D721Med (cell line): ENCODE measurements around the gene TRAT1.

Source experiments
- DNase-seq: peaks from one replicate; pipeline ENCODE4 v3.0.0; 2011; ENCODE audit warnings: low spot score; ENCODE audit not compliant: insufficient read length
- FAIRE-seq: peaks from 2 replicates; lab custom pipeline; 2011; peaks lifted over from hg19 to GRCh38; lab: Jason Lieb, UNC
- TF ChIP-seq, protein P1 (sequence below): IDR thresholded peaks from 2 replicates; pipeline ENCODE4 v1.5.1; 2012; ENCODE audit warnings: mild to moderate bottlenecking, control low read depth; ENCODE audit not compliant: insufficient read depth; ENCODE audit errors: missing control alignments

TRAT1 gene

DNA sequence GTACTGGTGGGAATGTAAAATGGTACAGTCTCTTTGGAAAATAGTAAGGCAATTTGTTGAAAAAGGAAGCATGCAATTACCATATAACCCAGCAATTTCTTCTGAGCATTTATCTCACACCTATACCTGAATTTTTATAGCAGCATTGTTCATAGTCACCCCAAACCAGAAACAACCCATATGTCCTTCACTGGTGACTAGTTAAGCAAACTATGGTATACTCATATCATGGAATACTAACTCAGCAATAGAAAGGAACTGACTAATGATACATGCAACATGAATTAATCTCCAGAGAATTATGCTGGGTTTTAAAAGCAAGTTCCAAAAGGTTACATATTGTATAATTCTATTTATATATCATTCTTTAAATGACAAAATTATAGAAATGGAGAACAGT, 60.2 kb downstream of the TRAT1 start:
- FAIRE-seq (no peak), DNase-seq (no peak)

DNA sequence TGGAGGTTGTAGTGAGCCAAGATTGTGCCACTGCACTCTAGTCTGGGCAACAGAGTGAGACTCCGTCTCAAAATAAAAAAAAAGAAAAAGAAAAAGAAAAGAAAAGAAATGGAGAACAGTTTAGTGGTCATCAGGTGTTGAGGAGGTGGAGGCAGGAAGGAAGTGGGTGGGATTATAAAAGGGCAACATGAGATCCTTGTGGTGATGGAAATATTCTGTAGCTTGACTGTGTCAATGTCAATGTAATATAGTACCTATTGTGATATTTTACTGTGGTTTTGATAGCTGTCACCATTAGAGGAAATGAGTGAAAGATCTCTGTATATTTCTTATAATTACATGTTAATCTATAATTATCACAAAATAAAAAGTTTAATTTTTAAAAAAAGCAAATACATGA, 60.8 kb downstream of the TRAT1 start:
- TF ChIP-seq, protein P1, sequence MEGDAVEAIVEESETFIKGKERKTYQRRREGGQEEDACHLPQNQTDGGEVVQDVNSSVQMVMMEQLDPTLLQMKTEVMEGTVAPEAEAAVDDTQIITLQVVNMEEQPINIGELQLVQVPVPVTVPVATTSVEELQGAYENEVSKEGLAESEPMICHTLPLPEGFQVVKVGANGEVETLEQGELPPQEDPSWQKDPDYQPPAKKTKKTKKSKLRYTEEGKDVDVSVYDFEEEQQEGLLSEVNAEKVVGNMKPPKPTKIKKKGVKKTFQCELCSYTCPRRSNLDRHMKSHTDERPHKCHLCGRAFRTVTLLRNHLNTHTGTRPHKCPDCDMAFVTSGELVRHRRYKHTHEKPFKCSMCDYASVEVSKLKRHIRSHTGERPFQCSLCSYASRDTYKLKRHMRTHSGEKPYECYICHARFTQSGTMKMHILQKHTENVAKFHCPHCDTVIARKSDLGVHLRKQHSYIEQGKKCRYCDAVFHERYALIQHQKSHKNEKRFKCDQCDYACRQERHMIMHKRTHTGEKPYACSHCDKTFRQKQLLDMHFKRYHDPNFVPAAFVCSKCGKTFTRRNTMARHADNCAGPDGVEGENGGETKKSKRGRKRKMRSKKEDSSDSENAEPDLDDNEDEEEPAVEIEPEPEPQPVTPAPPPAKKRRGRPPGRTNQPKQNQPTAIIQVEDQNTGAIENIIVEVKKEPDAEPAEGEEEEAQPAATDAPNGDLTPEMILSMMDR = no peak
- no peak for DNase-seq
- no peak for FAIRE-seq

More for the DNA sequence above, 60.2 kb downstream of the TRAT1 start:
- TF ChIP-seq, protein P1 = no peak

DNA sequence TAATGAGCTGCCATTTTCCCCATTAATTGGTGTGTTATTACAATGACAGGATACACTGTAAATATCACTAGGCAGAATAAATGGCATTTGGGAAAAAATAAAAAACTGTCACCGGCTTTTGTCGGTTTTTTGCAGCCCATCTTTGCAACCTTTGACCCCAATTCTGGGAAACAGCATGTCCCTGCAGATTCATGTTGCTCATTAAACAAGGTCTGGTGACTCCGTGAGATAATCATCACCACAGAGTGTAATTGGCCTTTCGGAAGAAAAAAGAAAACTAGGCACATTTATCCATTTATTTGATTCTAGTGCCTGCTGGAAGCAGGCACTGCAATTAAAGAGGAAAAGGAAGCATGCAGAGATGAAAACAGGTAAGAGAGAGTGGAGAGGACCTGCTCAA, 64.5 kb downstream of the TRAT1 start:
- FAIRE-seq (no peak), DNase-seq (no peak)
- TF ChIP-seq, protein P1 = no peak

DNA sequence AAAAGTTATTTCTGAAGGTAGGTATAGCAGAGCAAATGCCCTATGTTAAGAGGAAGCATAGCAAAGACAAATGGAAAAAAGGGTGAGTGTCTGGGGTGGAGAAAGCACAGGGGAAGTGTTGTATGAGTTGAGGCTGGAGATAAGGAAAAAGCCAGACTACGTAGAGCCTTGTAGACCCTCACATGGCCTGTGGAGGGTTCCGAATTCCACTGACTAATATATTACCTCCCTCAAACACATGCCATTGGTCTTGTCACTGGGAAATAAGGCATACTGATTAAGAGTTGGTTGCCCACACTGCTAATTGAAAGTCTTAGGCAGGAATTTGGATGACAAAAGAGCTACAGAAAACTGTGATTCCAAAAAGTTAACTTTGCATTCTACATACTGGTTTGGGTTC, 65.2 kb downstream of the TRAT1 start:
- TF ChIP-seq, protein P1 = no peak
- no peak for DNase-seq
- no peak for FAIRE-seq

DNA sequence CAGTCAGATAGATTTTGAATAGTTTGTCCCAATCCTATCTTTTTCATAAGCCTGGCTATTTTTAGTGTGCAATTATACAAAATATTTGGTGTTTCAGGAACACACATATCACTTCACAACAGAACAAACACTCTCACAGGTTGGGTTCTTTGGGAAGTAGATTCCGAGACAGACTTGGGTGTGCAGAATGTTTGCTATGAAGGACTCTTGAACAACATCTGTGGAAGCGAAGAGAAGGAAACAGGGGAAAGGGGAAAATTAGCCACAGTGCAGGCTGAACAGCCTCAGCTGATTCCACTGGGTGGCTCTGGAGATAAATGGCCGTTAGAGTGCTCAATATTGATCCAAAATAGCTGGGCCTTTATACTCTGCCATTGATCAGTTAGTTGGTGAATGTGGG, 69.2 kb downstream of the TRAT1 start:
- TF ChIP-seq, protein P1 = no peak
- DNase-seq (no peak), FAIRE-seq (no peak)

DNA sequence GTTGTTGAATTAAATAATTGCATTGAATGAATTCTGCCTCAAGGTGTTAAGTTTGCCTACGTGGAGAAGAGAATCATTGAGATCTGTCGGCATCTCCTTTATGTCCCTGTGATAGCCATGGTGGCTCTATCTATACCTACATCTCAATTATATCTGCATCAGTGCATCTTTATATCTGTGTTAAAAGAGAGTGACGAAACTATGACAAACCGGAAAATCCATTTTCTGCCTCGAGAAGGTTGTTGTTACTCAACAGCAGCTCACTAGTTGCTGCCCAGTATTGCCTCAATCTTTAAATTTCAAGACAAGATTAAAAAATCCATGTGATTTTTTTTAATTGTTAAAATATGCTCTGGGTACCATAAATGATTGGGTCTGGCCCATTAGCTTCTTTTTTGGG, 72.4 kb downstream of the TRAT1 start:
- TF ChIP-seq, protein P1 = no peak
- no peak for FAIRE-seq
- no peak for DNase-seq

DNA sequence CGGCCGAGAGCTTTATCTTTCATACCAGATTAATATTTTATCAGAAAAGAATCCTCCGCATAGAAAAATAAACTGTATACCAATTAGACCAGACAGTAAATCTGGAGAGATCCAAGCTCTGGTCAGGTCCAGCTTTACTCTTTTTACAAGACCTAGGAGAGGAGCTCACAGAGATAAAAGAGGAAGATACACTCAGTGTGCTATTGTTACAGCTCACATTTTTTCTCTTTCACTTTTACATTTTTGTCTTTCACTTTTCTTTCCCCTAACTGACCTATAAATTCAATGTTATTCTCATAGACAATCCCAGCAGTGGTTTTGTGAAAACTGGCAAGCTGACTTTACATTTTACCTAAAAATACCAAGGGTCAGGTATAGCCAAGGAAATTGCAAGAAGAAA, 75.3 kb downstream of the TRAT1 start:
- DNase-seq (no peak), FAIRE-seq (no peak)

More for the DNA sequence above, 75.3 kb downstream of the TRAT1 start:
- TF ChIP-seq, protein P1 = no peak
